Coronary artery (tissue), 2 donors: ENCODE measurements around the gene RENBP.

Experiments
- DNase-seq: peaks from one replicate; pipeline ENCODE4 v3.0.0-alpha.2; 2017; ENCODE audit warnings: low spot score
- H3K27ac ChIP-seq, 2 donors: fragments of 200-600 bp; sonication (generic); one replicate each; pipeline ENCODE4 v1.5.1; 2016 to 2019
- H3K4me3 ChIP-seq: fragments of 200-600 bp; sonication (generic); 2 replicates; pipeline ENCODE4 v1.5.1; 2016; ENCODE audit warnings: mild to moderate bottlenecking, moderate library complexity
- CTCF ChIP-seq: fragments of 200-600 bp; sonication (generic); IDR thresholded peaks from one replicate; pipeline ENCODE4 v1.5.1; 2019; ENCODE audit warnings: antibody characterized with exemption

The RENBP gene

GRCh38 chrX:153947009-153947769, 2.7 kb upstream of the RENBP start:
- peak; percentile 70 for TF ChIP-seq CTCF
- Histone ChIP-seq H3K27ac (peak overlapping the region in 1 of 2 donors; percentile 71), H3K4me3 (no peak overlapping the region)
- no peak for DNase-seq

- Histone ChIP-seq H3K27ac (no peak overlapping the region), H3K4me3 (no peak overlapping the region)
- no peak for TF ChIP-seq CTCF
- no peak for DNase-seq
Measured at GRCh38 chrX:153945956-153946943, 1.8 kb upstream of the RENBP start.

GRCh38 chrX:153944800-153945150, 332 bp upstream of the RENBP start:
- peak overlapping the region; percentile 65 for H3K4me3 ChIP-seq
- TF ChIP-seq CTCF = no peak

GRCh38 chrX:153941336-153942252, 2.8 kb downstream of the RENBP start:
- Histone ChIP-seq H3K27ac (peak overlapping the region in 1 of 2 donors; percentile 51), H3K4me3 (peak overlapping the region; percentile 21)
- no peak for TF ChIP-seq CTCF
- DNase-seq = no peak

More at GRCh38 chrX:153944800-153945150, 332 bp upstream of the RENBP start:
- no peak for DNase-seq
- H3K27ac ChIP-seq = peak overlapping the region; percentile 37 to 66

- no peak for DNase-seq
- H3K4me3 ChIP-seq = no peak overlapping the region
- TF ChIP-seq CTCF = no peak
- no peak overlapping the region for H3K27ac ChIP-seq
Measured at GRCh38 chrX:153939573-153939972, 4.9 kb downstream of the RENBP start.

- no peak for DNase-seq
- Histone ChIP-seq H3K27ac (no peak overlapping the region), H3K4me3 (no peak overlapping the region)
- no peak for TF ChIP-seq CTCF
Measured at GRCh38 chrX:153938226-153938786, 6.1 kb downstream of the RENBP start.
